HG02678 (cell line): Measurements from ENCODE around the gene RRP8.

ENCODE experiments used
- ATAC-seq: cut with Tn5 transposase; IDR thresholded peaks from one replicate; pipeline ENCODE4 v1.9.1; 2021; ENCODE audit warnings: mild to moderate bottlenecking, moderate library complexity; ENCODE audit not compliant: unreplicated experiment

Gene RRP8

GRCh38 chr11:6633422-6634408 is 30.3 kb upstream of the RRP8 start:
- no peak for ATAC-seq

GRCh38 chr11:6632116-6633073 is 29.0 kb upstream of the RRP8 start:
- no peak for ATAC-seq

- ATAC-seq = no peak
Observed at GRCh38 chr11:6631361-6631890, 28.0 kb upstream of the RRP8 start.

GRCh38 chr11:6630632-6631291 is 27.3 kb upstream of the RRP8 start:
- no peak for ATAC-seq

DNA sequence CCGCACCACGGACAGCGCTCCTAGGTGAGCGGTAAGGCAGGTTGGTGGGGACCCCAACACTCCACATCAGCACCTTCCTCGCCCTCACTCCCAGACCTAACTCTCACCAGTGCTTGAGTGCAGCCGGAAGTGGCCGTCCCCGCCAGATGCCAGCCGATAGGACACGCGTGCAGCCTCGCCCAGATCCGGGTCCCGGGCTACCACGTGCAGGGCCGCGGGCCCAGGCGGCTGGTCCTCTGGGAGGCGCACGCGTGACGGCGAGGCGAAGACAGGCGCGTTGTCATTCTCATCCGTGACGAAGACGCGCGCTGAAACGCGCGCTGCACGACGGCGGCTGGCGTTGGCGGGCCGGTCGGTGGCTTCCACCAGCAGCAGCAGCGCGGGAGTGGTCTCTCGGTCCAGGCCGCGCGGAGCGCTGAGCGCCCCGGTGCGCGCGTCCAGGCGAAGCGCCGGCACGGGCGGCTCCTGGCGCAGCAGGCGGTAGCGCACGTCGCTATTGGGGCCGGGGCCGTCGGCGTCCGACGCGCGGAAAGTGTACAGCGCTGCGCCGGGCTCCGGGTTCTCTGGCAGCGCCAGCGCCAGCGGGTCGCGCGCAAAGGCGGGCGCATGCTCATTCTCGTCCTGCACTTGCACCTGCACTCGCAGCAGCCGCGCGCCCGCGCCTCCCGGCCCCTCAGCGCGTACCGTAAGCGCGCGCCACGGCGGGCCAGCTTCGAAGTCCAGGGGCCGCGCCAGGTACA is 26.6 kb upstream of the RRP8 start:
- no peak for ATAC-seq

GRCh38 chr11:6629573-6629891 is 26.1 kb upstream of the RRP8 start:
- no peak for ATAC-seq

DNA sequence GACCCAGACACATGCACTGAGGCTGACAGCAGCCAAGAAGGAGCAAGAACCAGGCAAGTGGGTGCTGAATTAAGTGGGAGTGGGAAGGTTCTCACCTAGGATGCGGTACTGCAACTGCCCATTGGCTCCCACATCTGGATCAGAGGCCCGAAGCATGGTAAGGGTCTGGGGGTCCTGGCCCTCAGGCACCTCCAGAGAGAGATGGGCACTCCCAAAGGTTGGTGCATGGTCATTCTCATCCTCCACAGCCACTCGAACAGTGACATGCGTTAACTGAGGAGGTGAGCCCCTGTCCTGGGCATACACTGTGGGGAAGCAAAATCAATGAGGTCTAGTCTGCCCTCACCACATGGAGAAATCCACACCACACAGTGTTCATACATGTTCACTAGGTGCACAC is 25.1 kb upstream of the RRP8 start:
- ATAC-seq = no peak

DNA sequence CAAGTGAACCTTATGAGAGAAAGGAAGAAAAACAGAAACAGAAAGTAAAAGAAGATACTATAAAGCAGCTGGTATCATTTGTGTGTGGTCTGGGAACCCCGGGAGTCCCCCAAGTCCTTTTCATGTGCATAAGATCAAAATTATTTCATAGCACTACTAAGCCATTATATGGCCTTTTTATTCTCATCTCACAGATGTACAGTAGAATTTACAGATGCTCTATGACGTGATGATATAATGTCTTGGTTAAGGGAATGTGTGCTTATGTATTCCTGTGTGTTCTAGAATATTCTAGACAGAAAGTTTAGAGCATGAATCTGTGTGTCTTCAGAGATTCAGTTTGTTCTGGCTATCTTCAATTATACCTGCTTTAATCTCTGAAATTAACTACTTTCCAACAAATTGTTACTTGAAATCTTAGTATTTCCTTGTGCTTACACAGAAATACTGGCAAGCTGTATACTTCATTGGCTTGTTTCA is 24.4 kb upstream of the RRP8 start:
- peak; percentile 80 for ATAC-seq

DNA sequence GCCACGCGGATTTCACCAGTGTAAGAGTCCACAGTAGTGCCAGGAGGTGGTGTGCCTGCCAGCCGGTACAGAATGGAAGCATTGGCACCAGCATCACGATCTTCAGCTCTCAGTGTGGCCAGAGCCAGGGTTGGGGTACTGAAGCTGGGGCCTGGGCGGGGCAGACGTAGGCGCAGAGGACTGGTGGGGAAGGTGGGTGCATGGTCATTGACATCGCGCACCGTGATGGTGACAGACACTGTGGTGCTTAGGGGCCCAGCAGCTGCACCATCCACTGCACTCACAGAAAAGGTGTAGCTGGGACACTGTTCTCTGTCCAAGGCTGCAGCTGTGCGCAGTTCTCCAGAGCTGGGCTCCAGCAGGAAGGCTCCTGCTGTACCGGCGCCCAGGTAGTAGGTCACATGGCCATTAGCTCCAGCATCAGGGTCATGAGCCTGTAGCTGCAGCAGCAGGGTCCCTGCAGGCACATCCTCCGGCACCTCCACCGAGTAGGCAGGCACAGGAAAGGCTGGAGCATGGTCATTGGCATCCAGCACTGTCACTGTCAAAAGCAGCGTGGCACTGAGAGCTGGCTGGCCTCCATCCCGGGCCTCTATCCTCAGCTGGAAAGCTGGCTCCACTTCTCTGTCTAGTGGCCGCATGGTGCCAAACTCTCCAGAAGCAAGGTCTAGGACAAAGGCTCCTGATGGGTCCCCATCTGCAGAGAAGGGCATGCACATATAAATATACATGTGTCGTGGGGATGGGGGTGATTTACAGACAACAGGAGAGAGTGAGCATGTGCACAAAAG is 23.8 kb upstream of the RRP8 start:
- peak; percentile 2 for ATAC-seq

DNA sequence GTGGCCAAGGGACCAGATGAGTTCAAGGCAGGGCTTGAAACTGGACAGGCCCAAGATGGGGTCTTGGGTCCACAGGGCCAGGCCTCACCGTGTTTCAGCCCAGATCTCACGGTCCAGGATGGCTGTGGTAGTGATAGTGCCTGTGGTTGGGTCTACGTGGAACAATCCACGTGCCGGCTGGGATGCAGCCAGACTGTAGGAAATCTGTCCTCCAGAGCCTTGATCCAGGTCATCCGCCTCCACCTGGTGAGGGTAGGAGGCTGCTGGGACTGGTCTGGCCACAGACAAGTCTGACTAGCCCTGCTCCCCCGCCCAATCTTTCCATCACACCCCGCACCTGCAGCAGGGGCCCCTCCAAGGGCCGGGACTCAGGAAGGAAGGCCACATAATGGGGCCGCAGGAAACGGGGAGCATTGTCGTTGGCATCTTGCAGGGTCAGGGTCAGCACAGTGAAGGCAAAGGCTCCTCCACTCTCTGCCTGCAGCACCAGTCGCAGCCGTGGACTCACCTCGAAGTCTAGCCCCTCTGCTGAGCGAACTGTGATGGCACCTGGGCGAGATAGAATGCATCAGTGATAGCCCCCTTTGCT is 22.5 kb upstream of the RRP8 start:
- no peak for ATAC-seq

DNA sequence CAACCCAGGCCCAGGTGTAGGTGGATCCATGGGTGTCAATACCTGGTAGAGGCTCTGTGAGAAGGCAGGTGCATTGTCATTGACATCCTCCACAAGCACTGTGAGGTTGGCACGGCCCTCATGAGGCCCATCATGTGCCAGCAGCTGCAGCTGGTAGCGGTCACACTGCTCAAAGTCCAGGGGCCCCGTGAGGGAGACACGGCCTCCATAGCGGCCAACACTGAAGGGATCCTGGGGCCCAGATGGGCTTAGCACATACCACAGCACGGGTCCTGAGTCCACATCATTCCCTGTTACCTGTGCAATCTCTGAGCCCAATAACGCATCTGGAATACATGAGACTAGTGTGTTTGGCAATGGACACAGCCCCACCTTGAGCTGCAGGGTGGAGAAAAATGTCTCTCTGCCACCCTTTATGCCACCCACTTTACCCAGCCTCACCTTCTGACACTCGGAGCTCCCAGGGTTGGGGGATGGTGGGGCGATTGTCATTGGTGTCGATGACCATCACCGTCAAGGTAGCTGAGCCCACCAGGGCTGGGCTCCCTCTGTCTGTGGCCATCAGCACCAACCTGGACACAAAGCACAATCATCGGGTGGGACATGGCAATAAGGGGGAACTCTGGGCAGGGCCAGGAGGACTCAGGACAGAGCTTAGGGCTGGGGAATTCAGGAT is 21.9 kb upstream of the RRP8 start:
- ATAC-seq = no peak

DNA sequence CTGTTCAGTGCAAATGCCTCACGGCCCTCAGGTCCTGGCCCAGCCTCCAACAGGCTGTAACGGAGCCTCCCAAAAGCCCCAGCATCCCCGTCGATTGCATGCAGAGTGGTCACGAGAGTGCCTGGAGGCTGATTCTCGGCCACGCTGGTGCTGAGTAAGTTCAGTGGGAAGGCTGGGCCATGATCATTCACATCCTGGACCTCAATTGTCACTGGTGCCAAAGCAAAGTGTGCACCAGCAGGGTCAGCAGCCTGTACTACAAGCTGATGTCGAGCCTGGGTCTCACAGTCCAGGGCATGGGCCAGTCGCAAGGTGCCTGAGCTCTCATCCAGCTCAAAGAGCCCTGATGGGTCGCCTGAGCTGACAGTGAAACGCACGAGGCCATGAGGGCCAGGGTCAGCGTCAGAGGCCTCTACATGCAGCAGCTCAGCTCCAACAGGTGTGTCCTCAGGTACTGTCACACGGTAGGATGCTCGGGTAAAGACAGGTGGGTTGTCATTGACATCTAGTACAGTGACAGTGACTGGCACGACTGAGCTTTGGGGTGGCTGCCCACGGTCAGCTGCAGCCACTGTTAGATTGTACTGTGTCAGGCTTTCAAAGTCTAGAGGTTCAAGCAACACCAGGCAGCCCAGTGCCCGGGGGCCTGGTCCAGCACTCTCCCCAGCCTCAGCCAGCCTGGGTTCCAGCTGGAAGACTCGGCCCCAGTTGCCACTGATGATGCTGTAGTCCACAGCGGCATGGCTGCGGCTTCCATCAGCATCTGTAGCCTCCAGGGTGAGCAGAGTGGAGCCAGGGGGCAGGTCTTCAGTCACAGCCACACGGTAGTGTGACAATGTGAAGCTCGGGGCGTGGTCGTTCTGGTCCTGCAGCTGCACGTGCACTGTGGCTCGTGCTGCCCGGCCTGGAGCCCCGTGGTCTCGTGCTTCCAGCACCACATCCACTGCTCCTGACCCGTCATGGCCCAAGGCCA is 20.3 kb upstream of the RRP8 start:
- ATAC-seq = no peak

GRCh38 chr11:6622261-6623171 is 19.1 kb upstream of the RRP8 start:
- ATAC-seq = no peak

GRCh38 chr11:6621711-6622211 is 18.3 kb upstream of the RRP8 start:
- no peak for ATAC-seq

GRCh38 chr11:6620636-6621035 is 17.2 kb upstream of the RRP8 start:
- ATAC-seq = no peak
